ENCODE results near the gene CMSS1.

- no peak for TF ChIP-seq CTCF (IDR thresholded peaks at IDR 0.05 in 4 of 5, conservative IDR thresholded peaks at IDR 0.05 in 1 of 5)
- TF ChIP-seq POLR2A (IDR thresholded peaks at IDR 0.05): no peak
These were observed 46.6 kb downstream of the CMSS1 start for GRCh38 chr3:99864289-99864688.
